NB4 (cell line): ENCODE measurements around the gene PRPF40A.

Experiments
- MYC ChIP-seq: IDR thresholded peaks from 2 replicates; pipeline ENCODE4 v1.6.1; 2011; ENCODE audit warnings: low read depth, low read length
- POLR2A ChIP-seq: IDR thresholded peaks from 2 replicates; pipeline ENCODE4 v1.6.1; 2011; ENCODE audit warnings: mild to moderate bottlenecking; ENCODE audit not compliant: insufficient read length; ENCODE audit errors: extremely low read depth
- TF ChIP-seq, protein P1 (sequence below): IDR thresholded peaks from one replicate; pipeline ENCODE4 v1.5.1; 2012; ENCODE audit warnings: low read depth, low read length
- TF ChIP-seq, protein P2 (sequence below): IDR thresholded peaks from 2 replicates; pipeline ENCODE4 v1.6.1; 2011; ENCODE audit warnings: low read depth, low read length

DNA sequence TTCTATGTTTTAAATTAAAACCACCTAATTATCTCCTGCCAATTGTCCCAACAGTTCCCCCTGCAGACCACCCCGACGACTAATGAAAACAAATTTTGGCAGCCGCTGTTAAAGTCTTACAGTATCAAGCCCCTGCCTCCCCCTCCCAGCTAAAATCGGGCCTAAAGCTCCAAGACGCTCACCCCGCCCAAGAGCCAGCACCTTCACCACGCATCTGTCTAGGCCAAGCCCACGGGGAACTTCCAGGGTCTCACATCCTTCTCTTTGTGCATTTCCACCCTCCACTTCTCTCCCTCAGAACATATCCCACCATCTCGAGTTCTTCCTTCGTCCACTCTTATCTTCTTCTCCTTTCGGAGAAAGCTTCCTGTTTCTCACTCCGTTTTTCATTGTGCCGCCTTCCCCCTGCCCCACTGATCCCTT, 445 bp downstream of the PRPF40A start:
- TF ChIP-seq, protein P1, sequence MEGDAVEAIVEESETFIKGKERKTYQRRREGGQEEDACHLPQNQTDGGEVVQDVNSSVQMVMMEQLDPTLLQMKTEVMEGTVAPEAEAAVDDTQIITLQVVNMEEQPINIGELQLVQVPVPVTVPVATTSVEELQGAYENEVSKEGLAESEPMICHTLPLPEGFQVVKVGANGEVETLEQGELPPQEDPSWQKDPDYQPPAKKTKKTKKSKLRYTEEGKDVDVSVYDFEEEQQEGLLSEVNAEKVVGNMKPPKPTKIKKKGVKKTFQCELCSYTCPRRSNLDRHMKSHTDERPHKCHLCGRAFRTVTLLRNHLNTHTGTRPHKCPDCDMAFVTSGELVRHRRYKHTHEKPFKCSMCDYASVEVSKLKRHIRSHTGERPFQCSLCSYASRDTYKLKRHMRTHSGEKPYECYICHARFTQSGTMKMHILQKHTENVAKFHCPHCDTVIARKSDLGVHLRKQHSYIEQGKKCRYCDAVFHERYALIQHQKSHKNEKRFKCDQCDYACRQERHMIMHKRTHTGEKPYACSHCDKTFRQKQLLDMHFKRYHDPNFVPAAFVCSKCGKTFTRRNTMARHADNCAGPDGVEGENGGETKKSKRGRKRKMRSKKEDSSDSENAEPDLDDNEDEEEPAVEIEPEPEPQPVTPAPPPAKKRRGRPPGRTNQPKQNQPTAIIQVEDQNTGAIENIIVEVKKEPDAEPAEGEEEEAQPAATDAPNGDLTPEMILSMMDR, result no peak
- TF ChIP-seq, protein P2, sequence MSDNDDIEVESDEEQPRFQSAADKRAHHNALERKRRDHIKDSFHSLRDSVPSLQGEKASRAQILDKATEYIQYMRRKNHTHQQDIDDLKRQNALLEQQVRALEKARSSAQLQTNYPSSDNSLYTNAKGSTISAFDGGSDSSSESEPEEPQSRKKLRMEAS, result no peak
- no peak for TF ChIP-seq POLR2A
- TF ChIP-seq MYC, result no peak
